NCI-H460 (cell line): ENCODE data around the gene NOP58. TPM values are rescaled to one million over a fixed set of nuclear protein-coding genes. Genes with fewer than 3 reads are reported as not detected.
"Not testable (repeated sequence)": the region's sequence is repeated elsewhere in the genome, so short reads cannot be mapped to it uniquely, and the experiment has no call there.

Experiments used
- DNase-seq: peaks from one replicate; pipeline ENCODE4 v3.0.0-alpha.2; 2016; ENCODE audit warnings: low read depth; ENCODE audit errors: extremely low read depth
- small RNA-seq, 2 experiments: library from RNA; depleted of rRNA; stranded (forward); fragments of <200 nt; gene quantifications; one replicate each; pipeline ENCODE3, GENCODE V24; 2014
- total RNA-seq: library from RNA; depleted of rRNA; stranded (reverse); fragments of >200 nt; shearing (Covaris generic); gene quantifications from 2 replicates; pipeline ENCODE4 v1.2.3, GENCODE V29; 2014; rRNA removed

Gene NOP58
- total RNA-seq, 1 experiment from 2014 or later: 161 TPM

GRCh38 chr2:202299712-202300111 lies 34.1 kb downstream of the NOP58 start:
- no peak for DNase-seq

- no peak for DNase-seq
Measured at GRCh38 chr2:202306034-202306433, 40.5 kb downstream of the NOP58 start.

DNA sequence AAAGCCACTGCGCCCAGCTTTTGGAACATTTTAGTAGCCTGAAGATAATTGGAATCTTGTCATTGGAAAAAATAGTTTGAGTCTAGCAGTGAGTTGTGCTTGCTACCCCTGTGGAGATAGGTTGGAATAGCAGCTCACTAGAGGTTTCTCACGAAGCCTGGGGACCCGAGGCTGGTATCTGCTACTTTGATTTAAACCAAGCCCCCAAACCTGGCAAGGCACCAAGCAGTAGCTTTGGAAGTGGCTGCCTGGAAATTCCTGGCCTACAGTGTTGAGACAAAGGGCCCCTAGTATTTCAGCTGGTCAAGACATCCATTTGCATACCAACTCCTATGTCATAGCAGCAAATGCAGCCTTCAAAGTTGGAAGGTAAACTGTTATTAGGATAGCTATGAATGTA lies 42.1 kb downstream of the NOP58 start:
- DNase-seq: no peak

DNA sequence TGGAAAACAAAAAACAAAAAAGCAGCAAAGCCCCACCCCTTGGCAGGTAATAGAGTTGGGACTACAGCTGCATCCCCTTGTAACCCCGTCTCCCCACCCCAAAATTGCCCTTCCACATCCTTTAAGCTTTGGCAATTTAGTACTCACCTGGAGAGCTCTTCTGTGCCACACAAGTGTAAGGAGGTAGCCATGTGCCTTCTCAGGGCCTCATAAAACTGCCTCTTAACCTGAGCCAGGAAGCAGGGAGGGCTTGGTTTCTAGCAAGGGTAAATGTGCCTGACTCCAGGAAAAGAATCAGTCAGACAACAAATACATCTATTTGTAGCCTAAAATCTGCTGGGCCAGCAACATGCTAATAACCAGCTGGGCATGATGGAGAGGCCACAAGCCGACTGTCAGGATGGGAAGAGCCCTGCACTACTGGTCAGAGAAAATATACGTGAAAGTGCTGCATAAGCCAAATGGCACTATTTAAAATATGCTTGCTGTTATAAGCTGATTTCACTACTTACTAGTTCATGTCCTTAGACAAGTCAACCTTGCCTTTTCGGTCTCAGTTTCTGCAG lies 46.3 kb downstream of the NOP58 start:
- DNase-seq: no peak

- no peak for DNase-seq
Measured at GRCh38 chr2:202314116-202314515, 48.6 kb downstream of the NOP58 start.

DNA sequence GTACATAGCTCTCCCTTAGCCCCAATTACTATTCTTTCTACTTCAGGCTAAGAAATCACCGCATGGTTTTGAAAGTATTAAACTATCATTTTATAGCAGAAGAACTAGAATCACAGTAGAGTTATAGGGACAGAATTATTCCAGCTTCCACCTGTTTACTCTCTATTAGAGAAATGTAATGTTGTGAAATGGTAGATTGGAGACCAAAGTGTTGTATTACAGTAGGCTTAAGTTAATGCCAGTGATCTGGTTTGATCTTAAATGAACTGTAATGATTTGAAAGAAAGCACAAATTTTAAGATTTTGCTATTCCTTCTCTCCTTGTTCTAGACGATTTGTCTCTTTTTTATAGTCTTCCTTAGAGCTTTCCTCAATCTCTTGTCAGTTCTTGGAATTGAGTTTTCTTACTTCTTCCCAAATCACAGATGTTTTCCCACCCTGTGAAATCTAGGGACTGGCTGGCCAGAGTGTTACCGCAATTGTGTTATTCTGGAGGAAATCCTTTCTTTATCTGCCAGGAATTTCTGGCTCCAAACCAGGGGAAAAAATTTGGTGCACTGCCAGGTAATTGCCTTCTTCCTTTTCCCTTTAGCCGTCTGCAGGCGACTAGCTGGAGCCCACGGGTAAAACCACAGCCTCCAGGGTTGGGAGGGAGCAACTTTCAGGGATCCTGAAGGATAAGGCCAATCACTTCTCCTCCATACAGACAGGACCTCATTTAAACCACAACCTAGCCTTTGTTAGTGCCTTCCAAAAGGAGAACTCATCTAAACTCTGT lies 51.7 kb downstream of the NOP58 start:
- no peak for DNase-seq

- DNase-seq: not testable (repeated sequence)
Measured at GRCh38 chr2:202320362-202320761, 54.8 kb downstream of the NOP58 start.

DNA sequence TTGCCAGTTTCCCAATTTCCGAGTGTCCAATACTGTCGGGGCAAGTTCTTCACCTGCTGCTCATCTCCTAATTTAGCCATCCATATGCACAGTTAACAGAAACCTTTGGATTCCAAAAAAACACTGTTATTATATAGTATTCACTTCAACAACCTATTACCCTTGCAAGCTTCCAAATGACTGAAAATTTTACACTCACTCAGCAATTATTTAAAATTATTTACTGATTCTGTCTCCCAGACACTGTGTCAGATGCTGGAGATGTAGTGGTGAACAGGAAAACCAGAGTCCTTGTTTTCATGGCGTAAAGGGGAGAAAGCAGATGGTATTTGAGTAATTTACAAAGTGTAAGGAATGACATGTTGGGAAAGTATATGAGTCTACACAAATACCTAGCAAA lies 56.9 kb downstream of the NOP58 start:
- DNase-seq: no peak

DNA sequence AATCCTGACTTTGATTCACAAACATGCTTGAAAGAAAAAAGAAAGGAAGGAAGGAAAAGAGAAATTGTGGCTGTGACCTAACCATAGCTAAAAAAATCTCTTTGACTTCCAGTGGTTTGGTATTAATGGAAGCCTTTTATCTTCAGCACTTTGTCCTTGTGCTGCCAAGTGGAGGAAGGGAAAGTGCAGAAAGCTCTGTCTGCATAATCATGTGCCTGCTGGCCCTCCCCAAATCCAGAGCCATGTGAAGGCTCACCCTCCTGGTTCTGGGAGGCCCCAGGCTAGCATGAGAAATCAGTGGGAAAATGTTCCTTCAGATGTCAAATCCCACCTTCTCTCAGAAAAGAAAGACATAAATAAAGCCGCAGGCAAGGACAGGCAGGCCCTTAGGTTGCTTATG lies 62.3 kb downstream of the NOP58 start:
- DNase-seq: no peak

DNA sequence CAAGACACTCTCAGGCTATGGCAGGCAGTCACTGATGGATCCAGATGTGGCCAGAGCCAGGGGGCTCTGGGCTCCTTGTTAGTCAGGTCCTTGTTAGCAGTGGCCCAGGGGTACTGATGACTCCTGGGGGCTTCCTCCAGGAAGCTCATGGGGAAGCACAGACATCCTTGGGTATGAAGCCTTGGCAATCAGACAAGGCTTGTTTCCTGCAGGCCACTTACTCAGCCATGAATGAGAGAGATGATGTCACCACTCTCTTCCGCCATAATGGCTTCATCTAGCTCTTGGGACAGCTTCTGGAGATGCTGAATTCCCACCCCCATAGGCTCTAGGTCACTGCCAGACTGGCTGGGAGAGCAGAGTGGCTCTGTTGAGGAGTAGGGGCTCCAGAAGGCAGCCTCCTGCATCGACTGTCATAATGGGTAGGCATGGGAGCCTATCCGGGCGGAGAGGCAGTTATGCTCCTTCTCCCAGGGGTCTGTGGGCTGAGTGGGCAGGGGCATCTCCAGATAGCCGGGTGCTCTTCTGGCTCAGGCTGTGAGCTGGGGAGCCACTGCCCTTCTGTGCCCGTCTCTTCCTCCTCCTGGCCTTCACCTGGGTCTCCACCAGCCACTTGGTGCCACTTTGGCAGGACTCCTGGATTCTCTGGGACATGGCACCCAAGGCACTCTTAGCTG lies 70.4 kb downstream of the NOP58 start:
- DNase-seq: no peak

GRCh38 chr2:202337151-202337550 lies 71.6 kb downstream of the NOP58 start:
- DNase-seq: no peak

- DNase-seq: no peak
Measured at GRCh38 chr2:202337706-202338346, 72.3 kb downstream of the NOP58 start.

GRCh38 chr2:202339071-202339870 lies 73.7 kb downstream of the NOP58 start:
- peak; percentile 48 for DNase-seq

GRCh38 chr2:202344178-202344577 lies 78.6 kb downstream of the NOP58 start:
- DNase-seq: no peak

GRCh38 chr2:202346180-202346579 lies 80.6 kb downstream of the NOP58 start:
- DNase-seq: no peak

Small RNA genes lying within 50 kb of the gene (small RNA-seq; reads per million reads assigned to genes)
- gene AC079354.2 (0 reads per million in 2 experiments), gene RF00575 (0 reads per million in 2 experiments), gene RN7SL753P (0 to 0.23 reads per million in 2 experiments), gene SNORD11 (11.5 to 74.8 reads per million in 2 experiments), gene SNORD11B (17.7 to 29.0 reads per million in 2 experiments), gene SNORD70 (31.8 to 648 reads per million in 2 experiments)

Other genes with a start within 250 kb of the NOP58 start
- gene FZD7, start 231.9 kb upstream of the NOP58 start, total RNA-seq: 16.8 and 17.4 TPM in 2 replicates
- not detected in 2 replicates for gene KIAA2012, start 192.5 kb upstream of the NOP58 start, total RNA-seq
- gene SUMO1, start 27.2 kb upstream of the NOP58 start, total RNA-seq: 154 and 168 TPM in 2 replicates
- gene BMPR2, start 110.6 kb downstream of the NOP58 start, total RNA-seq: 11.9 and 12.1 TPM in 2 replicates